NT2/D1 (cell line): ENCODE data around the gene HRNR.

ENCODE experiments used
- DNase-seq: peaks from one replicate; pipeline ENCODE4 v3.0.0-alpha.2; 2011; ENCODE audit warnings: low read depth, low spot score
- H3K27me3 ChIP-seq: 2 replicates; pipeline ENCODE4 v1.6.0; 2011; ENCODE audit warnings: mild to moderate bottlenecking; ENCODE audit not compliant: insufficient read length, insufficient read depth
- H3K36me3 ChIP-seq: 2 replicates; pipeline ENCODE4 v1.6.1; 2011; ENCODE audit warnings: mild to moderate bottlenecking, low read length, mixed read lengths; ENCODE audit not compliant: insufficient read depth, insufficient read length
- H3K4me1 ChIP-seq: 2 replicates; pipeline ENCODE4 v1.5.1; 2011; ENCODE audit not compliant: insufficient read depth, insufficient read length
- H3K4me3 ChIP-seq: 2 replicates; pipeline ENCODE4 v1.5.1; 2011; ENCODE audit warnings: low read depth; ENCODE audit not compliant: insufficient read length
- H3K9ac ChIP-seq: 2 replicates; pipeline ENCODE4 v1.6.0; 2011; ENCODE audit warnings: low read depth; ENCODE audit not compliant: insufficient read length
- H3K9me3 ChIP-seq: 2 replicates; pipeline ENCODE4 v1.5.1; 2011; ENCODE audit warnings: mild to moderate bottlenecking, low read length; ENCODE audit not compliant: insufficient read depth
- SUZ12 ChIP-seq: IDR thresholded peaks from 2 replicates; pipeline ENCODE4 v1.6.1; 2011; ENCODE audit not compliant: insufficient read length, insufficient read depth; ENCODE audit errors: extremely low read depth
- YY1 ChIP-seq: IDR thresholded peaks from 2 replicates; pipeline ENCODE4 v1.6.1; 2011; ENCODE audit not compliant: insufficient read length, insufficient read depth
- ZNF274 ChIP-seq: IDR thresholded peaks from 2 replicates; pipeline ENCODE4 v1.6.1; 2011; ENCODE audit warnings: mild to moderate bottlenecking, low read depth, low read length

The HRNR gene

DNA sequence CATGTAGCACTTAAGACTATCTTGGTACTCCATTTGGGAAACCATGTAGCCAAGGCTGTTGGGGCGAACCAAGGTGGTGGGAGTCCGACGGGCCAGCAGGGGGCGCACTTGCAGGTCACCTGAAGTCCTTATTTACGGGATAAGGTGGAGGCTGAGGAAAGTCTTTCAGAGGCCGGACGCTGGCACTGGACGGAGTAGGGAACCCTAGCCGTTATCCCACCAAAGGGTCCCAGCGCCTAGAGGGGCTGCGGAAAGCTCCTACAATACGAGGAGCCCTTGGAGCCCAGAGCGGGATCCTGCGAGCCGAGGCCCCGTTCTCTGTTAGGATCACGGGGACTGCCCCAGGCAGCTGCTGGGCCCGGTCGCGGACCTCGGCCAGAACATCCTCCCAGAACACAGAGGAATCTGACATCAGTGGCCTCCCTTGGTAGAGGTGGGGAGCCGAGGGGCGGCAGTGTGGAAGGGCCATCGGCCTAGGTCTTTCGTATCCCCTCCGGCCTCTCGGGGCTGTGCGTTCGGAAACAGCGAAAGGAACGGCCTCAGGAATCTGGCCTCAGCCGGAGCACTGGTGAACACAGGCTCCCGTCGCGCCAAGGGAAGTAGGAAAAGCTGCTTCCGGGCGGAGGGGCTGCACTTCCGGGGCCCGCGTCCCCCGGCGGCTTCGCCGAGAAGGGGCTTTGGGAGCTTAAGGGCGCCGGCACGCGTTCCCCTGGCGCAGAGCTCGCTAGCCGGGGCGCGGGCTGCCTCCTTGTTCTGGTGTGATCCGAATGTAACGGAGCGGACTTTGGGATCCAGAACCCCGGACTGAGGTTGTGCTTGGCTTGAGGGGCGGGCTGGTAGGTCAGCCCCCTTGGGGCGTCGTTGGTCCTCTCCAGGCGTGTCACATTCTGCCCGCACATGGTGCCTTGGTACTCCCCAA, 35.1 kb downstream of the HRNR start:
- Histone ChIP-seq H3K9ac (peak overlapping the region; percentile 91), H3K36me3 (no peaks in the 10 kb centered on the region), H3K4me1 (no peaks in the 10 kb centered on the region), H3K4me3 (peak overlapping the region; percentile 75), H3K9me3 (peaks cover 4% of the 10 kb centered on the region; the same call in 1 of the 2 replicates), H3K27me3 (no peaks in the 10 kb centered on the region)
- TF ChIP-seq ZNF274 (no peak), SUZ12 (no peak), YY1 (no peak)
- peak; percentile 93 for DNase-seq

DNA sequence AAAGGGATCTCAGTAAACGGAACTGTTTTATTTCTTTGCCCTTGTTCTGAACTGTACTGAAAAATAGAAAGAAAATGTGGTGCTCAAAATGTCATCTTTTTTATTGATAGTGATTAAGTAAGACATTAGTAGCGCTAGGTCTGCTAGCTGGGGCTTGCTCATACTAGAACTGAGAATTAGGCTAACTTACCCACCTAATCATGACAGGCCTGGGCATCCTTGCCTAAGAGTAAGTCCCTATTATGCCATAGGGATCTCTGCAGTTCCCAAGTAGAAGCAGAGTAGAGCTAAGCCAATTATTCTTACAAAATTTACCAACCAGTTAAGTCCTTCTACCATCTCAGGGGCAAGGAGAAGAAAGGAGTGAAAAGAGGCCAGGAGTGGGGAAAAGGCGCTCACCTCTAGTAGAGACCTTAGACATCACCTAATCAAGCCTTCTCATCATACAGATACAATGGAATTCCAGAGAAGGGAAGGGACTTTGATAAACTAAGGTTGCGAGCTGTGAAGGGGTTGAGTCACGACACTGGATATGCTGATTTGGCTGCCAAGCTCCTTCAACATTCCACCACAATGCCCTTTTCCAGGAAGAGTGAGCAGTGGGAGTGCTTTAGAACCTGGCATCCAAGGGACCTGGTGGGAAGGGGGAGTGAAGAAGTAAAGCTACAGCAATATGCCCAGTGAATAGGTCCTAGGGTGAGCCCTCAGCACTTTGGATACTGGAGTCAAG, 37.3 kb downstream of the HRNR start:
- H3K9ac ChIP-seq, result no peak overlapping the region
- no peaks in the 10 kb centered on the region for H3K27me3 ChIP-seq
- DNase-seq, result no peak
- H3K36me3 ChIP-seq, result no peaks in the 10 kb centered on the region
- no peaks in the 10 kb centered on the region for H3K9me3 ChIP-seq
- no peak overlapping the region for H3K4me3 ChIP-seq
- no peaks in the 10 kb centered on the region for H3K4me1 ChIP-seq
- TF ChIP-seq YY1 (no peak), ZNF274 (no peak), SUZ12 (no peak)

DNA sequence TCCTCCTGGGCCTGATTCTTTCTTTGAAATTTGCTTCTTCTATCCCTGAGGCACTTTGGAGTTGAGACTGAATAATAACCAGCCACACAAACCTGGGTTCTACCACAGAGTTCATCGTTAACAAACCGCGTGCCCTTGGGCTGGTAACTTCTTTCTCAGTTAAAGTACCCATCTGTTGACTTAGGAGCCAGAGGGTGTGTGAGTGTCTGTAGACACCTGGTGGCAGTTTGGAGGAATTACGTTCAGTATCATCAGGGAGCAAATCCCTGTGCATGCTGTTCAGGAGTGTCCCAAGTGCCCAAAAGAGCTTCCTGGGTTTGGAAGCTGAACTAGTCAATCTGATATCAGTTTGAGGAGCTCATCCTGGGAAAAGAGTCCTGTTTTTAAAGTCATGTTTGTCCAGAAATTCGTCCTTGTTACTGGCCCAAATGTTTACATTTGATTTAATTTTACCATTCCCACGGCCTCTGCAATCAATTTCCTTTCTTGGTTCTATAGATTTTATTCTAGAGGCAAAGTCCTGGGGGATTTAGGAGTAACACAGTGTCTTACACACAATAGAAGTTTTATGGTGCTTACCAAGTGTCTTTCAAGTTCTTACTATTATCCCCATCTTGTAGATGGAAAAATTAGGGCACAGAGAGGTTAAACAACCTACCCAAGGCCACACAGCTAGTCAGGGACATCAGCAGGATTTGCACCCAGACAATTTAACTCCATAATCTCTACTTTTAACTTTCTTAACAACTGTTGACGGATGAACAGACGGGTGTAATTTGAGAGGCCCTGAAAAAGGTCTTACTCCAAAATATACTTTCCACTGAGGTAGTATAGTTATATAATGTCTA, 38.2 kb downstream of the HRNR start:
- Histone ChIP-seq H3K27me3 (no peaks in the 10 kb centered on the region), H3K36me3 (no peaks in the 10 kb centered on the region), H3K9me3 (no peaks in the 10 kb centered on the region), H3K9ac (no peak overlapping the region), H3K4me3 (no peak overlapping the region), H3K4me1 (no peaks in the 10 kb centered on the region)
- TF ChIP-seq ZNF274 (no peak), SUZ12 (no peak), YY1 (no peak)
- peak; percentile 39 for DNase-seq

DNA sequence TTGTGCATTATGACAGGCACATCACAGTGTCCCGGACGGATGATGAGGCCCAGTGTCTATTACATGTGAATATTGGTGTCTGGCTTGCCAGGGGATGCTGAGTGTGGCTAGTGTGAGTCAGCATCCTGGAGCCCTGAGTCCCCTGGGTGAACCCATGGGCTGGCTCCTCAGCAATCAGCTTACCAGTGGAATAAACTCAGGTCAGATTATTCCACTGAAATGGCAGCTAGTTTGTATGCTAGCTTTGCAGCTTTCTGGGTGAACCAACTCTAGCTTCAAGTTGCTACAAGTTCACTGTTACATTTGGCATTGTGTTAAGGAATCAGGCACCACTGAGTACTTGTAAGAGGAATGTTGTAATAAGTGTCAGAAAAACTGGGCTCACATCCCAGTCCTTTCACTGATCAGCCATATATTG, 41.0 kb downstream of the HRNR start:
- Histone ChIP-seq H3K4me3 (no peak overlapping the region), H3K36me3 (no peaks in the 10 kb centered on the region), H3K9ac (no peak overlapping the region), H3K4me1 (no peaks in the 10 kb centered on the region), H3K9me3 (no peaks in the 10 kb centered on the region), H3K27me3 (no peaks in the 10 kb centered on the region)
- DNase-seq, result no peak
- TF ChIP-seq YY1 (no peak), SUZ12 (no peak), ZNF274 (no peak)

DNA sequence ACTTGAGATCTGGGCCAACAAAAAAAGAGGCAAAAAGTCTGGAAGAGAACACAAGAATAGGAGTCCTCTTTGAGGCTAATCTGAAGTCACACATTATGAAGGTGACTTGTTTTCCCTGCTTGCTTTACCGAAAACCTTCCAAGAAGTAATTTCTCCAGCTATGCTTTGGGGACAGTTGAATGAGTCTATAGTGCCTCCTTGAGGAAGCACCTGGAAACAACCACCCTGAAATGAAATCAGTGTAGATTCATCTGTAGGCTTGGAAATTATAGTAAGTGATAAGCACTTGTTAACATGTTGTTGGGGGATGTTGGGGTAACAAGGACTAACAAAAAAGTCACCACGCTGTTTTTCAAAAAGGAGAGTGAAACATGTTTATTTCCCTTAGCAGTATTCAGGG, 41.6 kb downstream of the HRNR start:
- Histone ChIP-seq H3K4me3 (no peak overlapping the region), H3K27me3 (no peaks in the 10 kb centered on the region), H3K4me1 (no peaks in the 10 kb centered on the region), H3K9ac (no peak overlapping the region), H3K36me3 (no peaks in the 10 kb centered on the region), H3K9me3 (no peaks in the 10 kb centered on the region)
- DNase-seq, result peak; percentile 25
- no peak for TF ChIP-seq YY1
- TF ChIP-seq ZNF274, result no peak
- TF ChIP-seq SUZ12, result no peak

DNA sequence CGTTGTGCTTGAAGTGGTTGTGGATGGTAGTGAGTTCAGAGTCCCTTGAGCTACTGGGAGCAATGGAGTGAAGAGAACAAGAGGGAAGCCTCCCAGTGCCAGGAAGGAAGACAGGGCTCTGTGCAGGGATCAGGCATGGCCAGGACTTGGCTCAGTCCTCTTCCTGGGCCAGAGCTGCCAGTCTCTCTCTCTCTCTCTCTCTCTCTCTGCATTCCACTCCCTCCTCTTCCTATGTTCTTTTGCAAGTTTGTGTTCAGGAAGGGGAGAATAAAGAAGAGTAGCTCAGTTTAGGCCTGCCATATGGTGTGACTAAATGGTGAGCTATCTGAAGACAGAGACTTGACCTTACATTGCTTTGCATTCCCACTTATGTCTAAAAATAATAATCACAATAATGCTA, 44.4 kb downstream of the HRNR start:
- Histone ChIP-seq H3K36me3 (no peaks in the 10 kb centered on the region), H3K4me3 (no peak overlapping the region), H3K9ac (no peak overlapping the region), H3K27me3 (no peaks in the 10 kb centered on the region), H3K4me1 (no peaks in the 10 kb centered on the region), H3K9me3 (no peaks in the 10 kb centered on the region)
- TF ChIP-seq ZNF274 (no peak), YY1 (no peak), SUZ12 (no peak)
- DNase-seq, result no peak
